ENCODE results near the gene TSSK3.
A peak's percentile ranks its signal among the peaks of the same experiment; 100 is the strongest.
"Not testable (repeated sequence)": the region's sequence is repeated elsewhere in the genome, so short reads cannot be mapped to it uniquely, and the experiment has no call there.

The TSSK3 gene

DNA sequence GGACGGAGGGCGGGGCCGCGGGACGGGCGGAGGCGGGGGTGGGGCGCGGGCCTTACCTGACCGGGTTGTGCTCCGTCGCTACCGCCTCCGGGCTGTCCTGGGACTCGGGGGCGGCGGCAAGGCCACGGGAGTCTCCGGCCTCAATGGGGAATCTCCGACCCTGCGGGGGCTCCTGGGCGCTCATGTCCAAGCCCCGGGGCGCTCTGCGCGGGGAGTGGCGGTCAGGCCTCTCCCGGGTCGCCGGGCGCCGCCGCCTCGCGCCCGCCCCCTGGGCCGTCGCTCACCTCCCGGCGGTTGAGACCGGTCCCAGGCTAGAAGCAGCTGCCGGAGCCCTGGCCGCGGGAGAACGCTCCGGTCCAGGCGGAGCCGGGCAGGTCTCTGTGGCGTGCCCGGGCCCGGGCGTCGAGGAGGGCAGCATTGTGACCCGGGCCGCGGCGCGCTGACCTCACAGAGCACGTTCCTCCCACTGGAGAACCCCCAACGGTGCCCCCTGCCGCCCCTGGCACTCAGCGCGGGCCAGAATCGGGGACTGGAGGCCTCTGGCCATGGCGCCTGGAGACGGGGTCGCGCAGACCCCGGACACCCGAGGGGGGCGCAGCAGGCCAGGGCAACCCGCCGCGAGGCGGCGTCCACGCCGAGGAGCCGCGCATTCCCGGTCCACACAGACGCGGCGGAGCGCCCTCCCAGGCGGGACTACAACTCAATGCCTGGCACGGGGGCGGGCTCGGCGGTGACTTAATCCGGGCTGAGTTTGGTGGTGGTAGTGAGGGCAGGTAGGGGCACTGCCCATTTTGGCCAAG lies 465 bp upstream of the TSSK3 start:
- peak in 1 of 3 experiments; percentile 13 for DNase-seq (ENCODE audit: low read depth in 3 of 3)

DNA sequence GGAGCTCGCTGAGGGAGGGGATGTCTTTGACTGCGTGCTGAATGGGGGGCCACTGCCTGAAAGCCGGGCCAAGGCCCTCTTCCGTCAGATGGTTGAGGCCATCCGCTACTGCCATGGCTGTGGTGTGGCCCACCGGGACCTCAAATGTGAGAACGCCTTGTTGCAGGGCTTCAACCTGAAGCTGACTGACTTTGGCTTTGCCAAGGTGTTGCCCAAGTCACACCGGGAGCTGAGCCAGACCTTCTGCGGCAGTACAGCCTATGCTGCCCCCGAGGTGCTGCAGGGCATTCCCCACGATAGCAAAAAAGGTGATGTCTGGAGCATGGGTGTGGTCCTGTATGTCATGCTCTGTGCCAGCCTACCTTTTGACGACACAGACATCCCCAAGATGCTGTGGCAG lies 1.4 kb downstream of the TSSK3 start:
- no peak for DNase-seq (ENCODE audit: low read depth in 3 of 3)

DNA sequence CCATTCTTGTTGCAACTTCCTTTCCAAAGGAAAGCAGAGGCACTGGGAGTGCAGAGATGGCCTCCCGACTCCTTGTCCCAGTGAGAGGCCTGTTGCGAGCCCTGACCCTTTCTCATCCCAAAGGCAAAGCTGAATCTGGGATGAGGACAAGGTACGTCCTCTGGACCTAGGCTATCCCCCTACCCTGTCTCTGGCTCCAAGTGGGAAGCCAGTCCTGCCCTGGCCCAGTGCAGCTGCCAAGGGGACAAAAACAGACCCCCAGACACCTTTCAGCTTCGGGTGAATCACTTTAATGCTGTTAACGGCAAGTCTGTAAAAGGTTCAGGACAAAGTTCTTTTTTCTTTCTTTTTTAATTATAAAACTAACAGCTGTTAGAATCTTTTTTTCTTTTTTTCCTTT lies 2.5 kb downstream of the TSSK3 start:
- DNase-seq (ENCODE audit: low read depth in 3 of 3) = no peak

DNA sequence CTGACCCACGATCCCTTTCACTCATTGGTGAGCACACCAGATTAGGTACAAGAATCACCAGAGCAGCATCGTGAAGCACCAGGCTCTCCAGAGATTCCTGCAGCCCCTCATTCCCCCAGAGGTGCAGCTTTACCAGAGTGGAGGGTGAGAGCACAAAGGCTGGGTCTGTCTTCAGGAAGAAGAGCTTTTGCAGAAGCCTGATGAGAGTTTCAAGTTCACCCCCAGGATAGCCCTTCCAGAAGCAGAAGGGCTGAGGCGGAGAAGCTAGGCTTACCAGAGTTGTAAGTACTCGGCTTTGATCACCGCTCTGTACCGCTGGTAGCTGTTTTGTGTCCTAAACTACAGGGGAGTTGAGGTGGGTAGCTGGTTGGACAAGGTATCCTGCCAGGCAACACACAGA lies 3.1 kb downstream of the TSSK3 start:
- DNase-seq (ENCODE audit: low read depth in 3 of 3) = no peak

DNA sequence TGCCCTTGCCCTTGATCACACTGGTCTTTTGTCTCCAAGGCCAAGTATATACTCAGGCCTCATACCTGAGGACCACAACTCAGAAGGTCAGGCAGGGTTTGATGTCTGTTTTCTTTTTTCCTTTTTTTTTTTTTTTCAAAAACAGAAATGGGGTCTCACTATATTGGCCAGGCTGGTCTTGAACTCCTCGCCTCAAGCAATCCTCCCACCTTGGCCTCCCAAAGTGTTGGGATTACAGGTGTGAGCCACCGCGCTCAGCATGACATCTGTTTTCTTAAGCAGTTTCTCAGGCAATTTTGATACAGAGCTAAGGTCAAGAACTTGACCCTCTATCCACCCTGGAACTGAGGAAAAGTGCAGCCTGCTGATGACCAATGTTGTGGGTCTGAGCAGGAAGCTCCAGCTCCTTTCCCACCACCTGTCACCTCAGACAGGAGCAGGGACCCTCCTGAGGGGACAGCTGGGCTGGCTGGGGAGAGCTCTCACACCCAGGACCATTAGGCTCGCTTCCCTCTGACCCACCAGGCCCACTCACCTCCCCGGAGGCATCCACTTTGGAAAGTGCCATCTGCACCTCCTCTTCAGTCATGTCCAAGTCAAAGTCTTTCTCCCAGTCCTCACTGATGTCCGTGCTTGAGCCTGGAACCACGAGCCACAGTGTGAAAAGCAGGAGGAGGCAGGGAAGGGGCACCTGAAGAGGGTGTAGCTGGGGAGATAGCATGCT lies 5.7 kb downstream of the TSSK3 start:
- no peak for DNase-seq (ENCODE audit: low read depth in 3 of 3)

DNA sequence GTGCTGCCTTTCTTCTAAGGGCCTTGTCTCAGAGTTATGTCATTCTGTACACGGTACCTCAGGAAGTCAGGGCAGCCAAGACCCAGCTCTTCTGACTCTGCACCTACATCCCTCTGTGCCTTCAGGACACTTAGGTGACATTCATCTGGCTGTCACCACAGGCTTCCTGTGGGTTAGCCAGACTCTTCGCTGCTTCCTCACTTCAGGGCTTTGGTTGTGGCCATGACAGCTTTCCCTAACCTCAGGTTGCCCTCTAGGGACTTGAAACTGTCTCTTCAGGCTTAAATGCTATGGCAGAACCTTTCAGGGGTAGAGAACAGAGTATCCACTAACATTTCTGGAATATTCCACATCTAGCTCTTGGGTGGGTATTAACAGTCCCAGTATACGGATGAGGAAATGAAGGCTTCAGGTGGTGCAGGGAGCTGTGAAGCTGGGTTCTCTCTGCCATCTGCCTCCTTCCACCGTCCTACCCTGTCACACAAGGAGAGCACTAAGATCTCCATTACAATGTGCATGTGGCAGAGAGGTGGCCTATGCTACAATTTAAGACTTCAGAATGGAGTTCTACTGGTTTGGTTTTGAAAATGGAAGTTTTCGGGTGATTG lies 9.9 kb downstream of the TSSK3 start:
- no peak for DNase-seq (ENCODE audit: low read depth in 3 of 3)

DNA sequence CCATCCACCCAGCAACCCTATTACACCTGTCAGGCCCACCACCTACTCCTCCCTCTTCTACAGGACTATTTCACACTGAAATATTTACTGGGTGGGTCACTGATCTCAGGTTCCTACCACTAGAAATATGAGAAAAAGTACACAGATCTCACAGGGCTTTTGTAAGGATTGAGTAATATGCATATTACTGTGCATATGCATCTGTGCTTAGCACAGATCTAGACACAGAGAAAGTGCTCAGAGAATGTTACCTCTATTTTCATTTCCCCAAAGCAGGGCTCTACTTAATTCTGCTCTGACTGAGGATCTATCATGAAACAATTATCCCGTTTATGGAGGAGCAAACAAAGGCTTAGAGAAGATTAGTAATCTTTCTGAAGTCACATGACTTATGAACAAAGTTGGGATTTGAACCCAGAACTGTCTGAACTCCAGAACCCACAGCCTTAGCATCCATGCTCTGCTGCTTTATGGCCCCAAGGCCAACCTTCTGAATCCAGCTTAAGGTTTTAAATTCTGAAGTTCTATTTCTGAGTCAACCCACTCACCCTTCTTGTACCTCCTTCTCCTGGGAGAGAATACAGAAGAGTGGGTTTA lies 11.8 kb downstream of the TSSK3 start:
- no peak for DNase-seq (ENCODE audit: low read depth in 3 of 3)

DNA sequence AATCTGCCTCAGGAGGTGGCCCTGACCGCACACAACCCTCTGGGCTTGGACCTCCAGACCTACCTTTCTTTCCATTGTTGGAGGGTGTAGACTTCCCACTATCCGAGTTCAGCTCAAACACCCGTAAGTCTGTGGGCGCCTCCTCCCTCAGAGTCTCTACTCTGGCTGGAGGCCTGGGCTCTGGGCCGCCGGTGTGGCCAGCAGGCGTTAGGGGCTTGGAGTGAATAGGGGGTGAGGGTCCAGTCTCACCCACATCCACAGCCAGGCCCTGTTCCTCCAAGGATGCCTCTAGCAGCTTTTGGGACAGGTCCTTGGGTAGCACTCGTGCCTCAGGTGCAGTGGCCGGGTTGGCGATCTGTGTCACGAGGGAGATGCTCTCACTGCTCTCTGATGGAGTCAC lies 13.9 kb downstream of the TSSK3 start:
- no peak for DNase-seq (ENCODE audit: low read depth in 3 of 3)

DNA sequence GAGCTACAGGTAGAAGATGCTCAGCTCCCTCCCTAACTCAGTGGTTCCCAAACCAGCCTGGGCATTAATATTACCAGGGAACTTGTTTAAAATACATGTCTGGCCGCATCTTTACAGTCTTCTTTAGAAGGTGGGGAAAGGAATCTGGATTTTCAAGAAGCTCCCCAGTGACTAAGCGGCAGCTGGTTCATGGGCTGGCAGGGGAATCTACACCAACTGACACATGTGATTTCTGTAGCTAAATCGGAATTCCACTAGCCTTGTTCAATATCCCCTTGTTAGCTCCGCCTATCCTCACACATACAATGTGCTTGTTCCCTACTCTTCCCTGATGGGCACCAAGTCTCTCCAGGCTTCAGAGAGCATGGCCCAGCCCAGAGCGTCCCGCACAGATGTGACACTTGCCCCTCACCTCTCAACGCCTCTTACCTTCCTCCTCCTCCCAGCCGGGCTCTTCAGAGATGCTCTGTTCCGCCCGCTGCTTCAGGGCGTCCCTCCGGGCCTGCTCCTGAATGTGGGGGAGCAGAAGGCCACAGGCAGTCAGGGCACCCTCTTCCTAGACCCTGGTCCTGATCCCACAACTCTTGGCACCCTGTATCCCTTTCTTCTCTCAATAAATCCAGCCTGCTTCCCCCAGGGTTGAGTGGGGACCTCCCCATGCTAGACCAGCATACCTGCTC lies 15.3 kb downstream of the TSSK3 start:
- DNase-seq (ENCODE audit: low read depth in 3 of 3) = no peak

DNA sequence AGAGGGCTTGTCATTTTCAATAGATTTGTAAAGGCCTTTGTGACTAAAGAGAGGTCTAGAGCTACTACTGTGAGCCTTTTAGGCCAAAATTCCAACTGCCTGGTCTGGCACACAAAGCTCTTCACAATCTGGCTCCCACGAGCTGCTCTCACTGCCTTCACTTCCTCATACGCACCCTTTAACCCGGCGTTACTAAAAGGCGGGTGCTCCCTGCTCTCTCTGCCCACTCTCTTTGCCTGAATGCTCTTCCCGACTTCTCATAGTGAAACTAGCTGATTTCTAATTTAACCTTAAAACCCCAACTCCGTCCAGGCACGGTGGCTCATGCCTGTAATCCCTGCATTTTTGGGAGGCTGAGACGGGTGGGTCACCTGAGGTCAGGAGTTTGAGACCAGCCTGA lies 17.7 kb downstream of the TSSK3 start:
- DNase-seq (ENCODE audit: low read depth in 3 of 3) = no peak

DNA sequence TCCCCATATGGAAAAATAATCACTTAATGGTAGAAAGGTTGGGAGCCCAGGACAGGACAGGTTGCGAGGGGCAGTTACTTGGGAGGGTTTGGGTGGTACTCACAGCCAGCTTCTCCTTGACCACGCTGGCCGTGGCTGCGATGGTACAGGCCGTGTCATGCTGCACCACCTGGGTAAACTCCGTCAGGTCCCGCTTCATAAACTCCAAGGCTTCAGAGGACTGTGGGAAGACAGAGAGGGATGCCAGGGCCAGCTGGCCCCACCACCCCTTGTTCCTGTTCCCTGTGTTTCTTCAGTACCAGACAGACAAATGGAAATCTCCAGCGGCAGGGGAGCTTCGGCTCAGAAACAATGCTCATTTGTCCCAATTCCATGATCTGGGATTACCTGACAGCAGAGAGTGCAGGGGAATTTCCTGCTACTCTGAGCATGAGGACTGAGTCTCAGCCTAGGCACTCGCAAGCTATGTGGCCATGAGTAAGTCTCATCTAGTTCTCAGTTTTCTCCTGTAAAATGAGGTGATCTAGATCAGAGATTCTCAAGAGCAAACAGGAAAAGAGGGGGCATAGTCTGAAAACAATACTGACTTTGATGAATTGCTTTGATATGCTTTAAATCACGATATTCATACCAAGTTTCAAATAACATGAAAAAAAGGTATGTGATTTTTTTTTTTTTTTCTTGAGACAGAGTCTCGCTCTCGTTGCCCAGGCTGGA lies 24.5 kb downstream of the TSSK3 start:
- DNase-seq (ENCODE audit: low read depth in 3 of 3) = no peak

DNA sequence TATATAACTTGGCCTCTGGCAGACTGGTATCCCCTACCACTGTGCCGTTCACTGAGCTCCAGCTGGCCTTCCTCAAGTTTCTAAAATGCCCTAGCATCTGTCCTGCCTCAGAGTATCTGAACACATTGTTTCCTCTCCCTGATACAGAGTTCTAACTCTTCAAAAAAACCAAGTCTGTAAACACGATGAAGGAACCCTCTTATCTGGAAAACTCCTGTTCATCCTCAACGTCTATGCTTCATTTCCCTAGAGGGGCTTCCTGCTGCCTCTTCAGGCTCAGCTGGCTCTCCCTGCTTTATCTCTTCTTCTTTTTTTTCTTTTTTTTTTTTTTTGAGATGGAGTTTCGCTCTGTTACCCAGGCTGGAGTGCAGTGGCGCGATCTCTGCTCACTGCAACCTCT lies 26.3 kb downstream of the TSSK3 start:
- DNase-seq (ENCODE audit: low read depth in 3 of 3) = no peak

DNA sequence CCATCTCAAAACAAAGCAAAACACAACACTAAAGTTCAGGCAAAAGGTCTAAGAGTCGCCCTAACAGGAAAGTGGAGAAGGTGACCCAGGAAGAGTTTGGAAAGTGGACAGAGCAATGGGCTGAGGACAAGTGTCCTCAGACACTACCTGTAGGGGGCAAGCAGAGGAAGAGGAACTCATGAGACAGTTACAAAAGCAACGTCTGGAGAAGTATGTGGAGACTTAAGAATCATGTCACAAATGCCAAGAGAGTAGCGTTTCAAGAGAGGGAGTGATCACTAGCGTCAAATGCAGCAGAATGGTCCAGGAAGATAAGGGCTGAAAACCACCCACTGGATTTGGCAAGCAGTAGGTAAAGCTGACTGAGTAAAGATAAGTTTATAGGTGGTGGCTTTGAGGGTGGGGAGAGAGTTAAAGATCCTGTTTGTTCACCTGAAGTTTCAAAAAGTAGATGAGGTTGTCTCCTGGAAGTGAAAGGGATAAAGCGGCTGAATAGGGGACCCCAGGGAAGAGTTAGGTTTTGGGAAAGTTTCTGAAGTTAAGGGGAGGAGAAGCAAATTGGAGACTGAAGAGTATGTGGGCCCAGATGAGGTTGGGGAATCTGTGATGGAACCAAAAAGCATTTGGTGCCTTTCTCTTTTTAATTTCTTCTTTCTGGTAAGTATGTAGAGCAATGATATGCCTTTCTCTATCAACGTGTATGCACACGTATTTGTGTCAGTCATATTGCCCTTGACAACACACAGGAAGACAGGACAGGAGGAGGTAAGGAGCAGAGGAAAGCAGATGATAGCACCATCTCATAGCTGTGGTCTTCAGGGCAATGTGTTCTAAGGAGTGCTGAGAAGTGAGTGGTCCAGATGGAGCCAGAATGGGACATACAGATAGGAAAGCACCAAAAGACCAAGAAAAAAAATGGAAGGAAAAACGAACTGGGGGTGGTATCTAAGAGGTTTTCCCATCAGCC lies 28.8 kb downstream of the TSSK3 start:
- no peak for DNase-seq (ENCODE audit: low read depth in 3 of 3)

DNA sequence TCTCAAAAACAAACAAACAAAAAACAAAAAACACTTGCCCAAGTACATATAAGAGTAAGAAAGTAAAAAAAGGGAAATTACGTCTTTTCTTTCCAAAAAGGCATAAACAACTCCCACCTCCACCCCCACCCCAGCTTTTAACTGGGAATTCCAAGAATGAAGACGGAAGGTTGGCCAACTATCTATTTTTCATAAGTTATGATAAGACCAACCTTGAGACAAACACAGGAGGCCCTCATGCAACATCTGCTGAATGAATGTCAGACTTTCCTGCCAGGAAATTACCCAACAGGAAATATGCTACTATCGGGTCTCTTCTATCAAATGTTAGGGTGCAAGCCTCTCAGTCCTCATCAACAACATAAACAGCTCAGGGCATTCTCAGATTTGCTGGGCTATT lies 30.0 kb downstream of the TSSK3 start:
- DNase-seq (ENCODE audit: low read depth in 3 of 3) = no peak

DNA sequence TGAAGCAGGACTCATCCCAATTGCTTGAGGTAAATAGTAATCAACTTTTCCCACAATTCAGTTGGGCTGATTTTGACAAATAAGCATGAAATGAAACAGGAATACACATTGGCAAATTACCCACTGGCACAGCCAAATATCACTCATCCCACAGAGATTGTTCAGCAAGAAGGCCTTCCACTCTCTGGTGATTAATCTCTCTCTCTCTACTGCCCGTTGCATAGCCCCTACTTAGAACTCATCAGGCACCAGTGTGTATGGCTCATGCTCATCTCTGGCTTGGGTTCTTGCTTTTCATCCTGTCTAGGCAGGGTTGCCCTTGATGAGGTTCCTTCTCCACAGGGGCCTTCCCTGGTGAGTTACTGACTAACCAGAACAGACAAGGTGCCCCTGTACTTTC lies 30.8 kb downstream of the TSSK3 start:
- no peak for DNase-seq (ENCODE audit: low read depth in 3 of 3)

DNA sequence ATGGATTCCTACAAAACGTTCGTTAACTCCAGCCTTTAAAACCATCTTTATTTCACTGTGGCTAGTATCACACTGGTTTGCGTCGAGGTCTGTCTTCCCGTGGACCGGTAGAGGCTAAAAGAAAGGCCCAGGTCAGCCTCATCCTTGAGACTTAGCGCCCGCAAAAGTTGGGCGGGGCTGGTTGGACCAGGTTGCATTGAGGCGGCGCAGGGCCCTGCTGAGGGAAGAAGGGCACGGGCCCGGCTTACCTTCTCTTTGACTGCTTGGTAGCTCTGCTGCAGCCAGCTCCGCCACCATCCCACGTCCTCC lies 31.4 kb downstream of the TSSK3 start:
- DNase-seq (ENCODE audit: low read depth in 3 of 3) = no peak

DNA sequence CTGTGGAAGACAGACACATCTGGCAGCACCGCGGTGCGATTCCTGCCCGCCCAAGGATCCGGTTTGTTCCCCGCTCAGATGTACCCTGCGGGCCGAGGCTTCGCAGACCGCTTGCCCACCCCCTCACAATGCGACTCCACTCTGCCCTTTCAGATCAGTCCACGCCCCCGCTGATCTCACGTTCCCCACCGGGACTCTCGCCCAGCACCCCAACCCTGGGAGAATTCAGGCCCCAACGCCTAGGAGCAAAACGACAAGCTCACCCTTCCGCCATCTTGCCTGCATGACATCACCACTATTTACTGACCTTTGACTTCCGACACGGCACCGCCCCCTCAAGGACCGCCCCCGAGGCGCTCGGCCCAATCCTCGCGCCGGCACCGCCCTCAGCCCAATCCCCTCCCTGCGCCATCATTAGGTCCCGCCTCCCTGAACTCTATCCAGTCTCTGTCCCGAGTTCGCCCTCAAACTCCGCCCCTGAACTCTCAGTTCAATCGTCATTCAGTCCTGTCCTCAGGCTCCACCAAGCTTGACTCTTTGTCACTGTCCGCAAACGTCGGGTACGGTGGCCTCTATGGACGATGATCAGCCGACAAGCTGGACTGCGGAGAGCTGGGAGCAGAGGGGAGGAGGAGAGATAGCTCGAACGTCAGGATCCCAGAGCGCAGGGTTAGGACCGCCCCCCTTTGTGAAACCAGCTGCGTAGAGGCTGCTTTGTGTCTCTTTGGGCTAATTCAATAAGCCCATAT lies 32.0 kb downstream of the TSSK3 start, which contains the start of gene BSDC1:
Gene BSDC1, minus strand, starts transcription at position 301 of the 749 bp plus-strand sequence. Its CDS starts 27 bp downstream, at position 274.
- peak; percentile 95 to 97 (median 95) for DNase-seq (ENCODE audit: low read depth in 3 of 3)

DNA sequence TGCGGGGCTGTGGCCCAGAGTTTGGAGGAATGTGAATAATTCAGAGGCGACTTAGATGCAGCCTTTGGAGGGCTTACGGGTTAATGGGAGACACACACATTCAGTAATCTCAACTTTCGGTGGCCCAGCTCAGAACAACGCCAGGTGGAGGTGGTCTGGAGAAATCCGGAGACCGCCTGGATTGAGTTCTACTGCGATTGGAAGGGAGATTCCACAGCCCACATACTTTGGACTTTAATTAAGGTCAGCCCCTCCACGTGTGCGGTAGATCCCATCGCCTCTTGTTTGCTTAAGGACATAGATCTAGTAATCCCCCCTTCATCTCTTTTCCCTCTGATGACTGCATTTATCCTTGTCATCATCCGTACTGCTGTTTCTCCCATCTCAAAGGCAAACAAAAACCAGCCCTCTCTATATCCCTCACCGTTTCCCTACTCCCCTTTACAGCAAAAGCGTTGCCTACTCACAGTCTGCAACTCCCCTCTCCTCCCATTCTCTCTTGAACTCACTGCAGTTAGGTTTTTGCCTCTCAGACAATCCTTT lies 32.6 kb downstream of the TSSK3 start:
- DNase-seq (ENCODE audit: low read depth in 3 of 3) = no peak

DNA sequence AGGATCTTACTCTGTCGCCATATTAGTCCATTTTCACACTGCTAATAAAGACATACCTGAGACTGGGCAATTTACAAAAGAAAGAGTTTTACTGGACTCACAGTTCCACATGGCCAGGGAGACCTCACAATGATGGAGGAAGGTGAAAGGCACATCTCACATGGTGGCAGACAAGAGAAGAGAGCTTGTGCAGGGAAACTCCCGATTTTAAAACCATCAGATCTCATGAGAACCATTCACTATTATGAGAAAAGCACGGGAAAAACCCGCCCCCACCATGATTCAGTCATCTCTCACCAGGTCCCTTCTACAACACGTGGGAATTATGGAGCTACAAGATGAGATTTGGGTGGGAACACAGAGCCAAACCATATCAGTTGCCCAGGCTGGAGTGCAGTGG lies 34.2 kb downstream of the TSSK3 start:
- not testable (repeated sequence) for DNase-seq (ENCODE audit: low read depth in 3 of 3)
